Measurements from ENCODE around the gene METTL14. TPM values are rescaled to one million over a fixed set of nuclear protein-coding genes. Genes with fewer than 3 reads are reported as not detected.

Gene METTL14
- total and polyA plus RNA-seq, 12 donors: 4.8 to 37.2 (median 31.5) TPM

DNA sequence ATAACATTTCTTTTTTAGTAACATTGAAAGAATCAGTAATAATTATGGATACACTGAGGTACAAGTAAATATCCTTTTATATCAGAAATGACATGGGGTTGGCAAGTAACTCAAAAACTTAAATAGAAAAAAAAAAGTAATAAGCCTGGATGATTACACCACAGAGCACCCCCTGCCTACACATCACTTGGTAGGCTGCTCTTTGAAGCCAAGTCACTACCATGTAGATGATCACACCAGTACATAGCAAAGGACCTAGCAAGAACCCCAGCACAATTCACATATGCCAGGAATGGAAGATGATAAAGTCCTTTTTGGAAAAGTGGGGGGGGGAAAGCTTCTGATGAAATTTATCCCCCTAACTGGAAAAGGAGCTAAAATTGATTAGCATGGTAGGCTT is 56.9 kb downstream of the METTL14 start:
- intact Hi-C loops (cut with DNase I): loop anchor here (5.0 to 10.0 kb wide), 12 partner anchors 73 to 553 kb away; partner anchors contain the start of gene SYNPO2 (in 2 of the 10)
- Histone ChIP-seq H3K27me3 (no peaks in the 10 kb centered on the region), H3K9me3 (no peaks in the 10 kb centered on the region), H3K4me1 (peaks cover 8 to 44% (median 30%) of the 10 kb centered on the region in 9 donors), H3K36me3 (peaks cover 0 to 92% (median 22%) of the 10 kb centered on the region in 9 donors), H3K4me3 (no peak overlapping the region), H3K27ac (peak overlapping the region in 8 of 10 donors; percentile 10 to 82 (median 67))
- no peak for DNase-seq
- no peak for ATAC-seq
- TF ChIP-seq, protein P1, sequence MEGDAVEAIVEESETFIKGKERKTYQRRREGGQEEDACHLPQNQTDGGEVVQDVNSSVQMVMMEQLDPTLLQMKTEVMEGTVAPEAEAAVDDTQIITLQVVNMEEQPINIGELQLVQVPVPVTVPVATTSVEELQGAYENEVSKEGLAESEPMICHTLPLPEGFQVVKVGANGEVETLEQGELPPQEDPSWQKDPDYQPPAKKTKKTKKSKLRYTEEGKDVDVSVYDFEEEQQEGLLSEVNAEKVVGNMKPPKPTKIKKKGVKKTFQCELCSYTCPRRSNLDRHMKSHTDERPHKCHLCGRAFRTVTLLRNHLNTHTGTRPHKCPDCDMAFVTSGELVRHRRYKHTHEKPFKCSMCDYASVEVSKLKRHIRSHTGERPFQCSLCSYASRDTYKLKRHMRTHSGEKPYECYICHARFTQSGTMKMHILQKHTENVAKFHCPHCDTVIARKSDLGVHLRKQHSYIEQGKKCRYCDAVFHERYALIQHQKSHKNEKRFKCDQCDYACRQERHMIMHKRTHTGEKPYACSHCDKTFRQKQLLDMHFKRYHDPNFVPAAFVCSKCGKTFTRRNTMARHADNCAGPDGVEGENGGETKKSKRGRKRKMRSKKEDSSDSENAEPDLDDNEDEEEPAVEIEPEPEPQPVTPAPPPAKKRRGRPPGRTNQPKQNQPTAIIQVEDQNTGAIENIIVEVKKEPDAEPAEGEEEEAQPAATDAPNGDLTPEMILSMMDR (IDR thresholded peaks at IDR 0.05): no peak

GRCh38 chr4:118743867-118744266 is 58.7 kb downstream of the METTL14 start:
- TF ChIP-seq, protein P1 (IDR thresholded peaks at IDR 0.05): no peak
- ATAC-seq (no peak), DNase-seq (no peak)
- Histone ChIP-seq H3K9me3 (no peaks in the 10 kb centered on the region), H3K4me1 (peaks cover 8 to 49% (median 31%) of the 10 kb centered on the region in 9 donors), H3K36me3 (peaks cover 0 to 92% (median 17%) of the 10 kb centered on the region in 9 donors), H3K4me3 (no peak overlapping the region), H3K27me3 (no peaks in the 10 kb centered on the region), H3K27ac (peak overlapping the region in 5 of 10 donors; percentile 54 to 82 (median 71))
- intact Hi-C loops (cut with DNase I): loop anchor here (5.0 to 10.0 kb wide), 12 partner anchors 71 to 551 kb away; partner anchors contain the start of gene SYNPO2 (in 2 of the 10)
- 84 to 96% methylated on average over 4 of the region's 4 CpGs for WGBS, 2 donors

DNA sequence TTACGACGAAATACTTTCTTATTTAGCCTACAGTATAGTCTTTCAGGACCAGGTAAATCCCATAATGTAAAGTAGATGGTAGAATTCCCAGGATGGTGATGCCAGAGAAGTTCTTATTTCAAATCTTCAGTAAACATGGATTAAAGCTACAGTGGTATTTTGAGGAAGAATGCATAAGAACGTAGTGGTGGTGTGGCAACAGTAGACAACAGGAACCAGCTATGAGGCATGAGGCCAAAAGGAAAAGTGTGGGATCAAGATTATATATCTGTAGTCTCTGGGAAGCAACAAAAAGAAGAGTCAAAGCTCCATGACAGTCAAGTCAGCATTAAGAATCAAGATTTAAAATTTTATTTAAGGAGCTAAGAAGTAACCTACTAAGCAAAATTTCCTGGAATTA is 60.2 kb downstream of the METTL14 start:
- Histone ChIP-seq H3K4me1 (peaks cover 8 to 63% (median 35%) of the 10 kb centered on the region in 9 donors), H3K27me3 (no peaks in the 10 kb centered on the region), H3K9me3 (no peaks in the 10 kb centered on the region), H3K27ac (peak overlapping the region; percentile 28 to 87 (median 74)), H3K36me3 (peaks cover 0 to 92% (median 11%) of the 10 kb centered on the region in 9 donors), H3K4me3 (no peak overlapping the region)
- ATAC-seq (no peak), DNase-seq (no peak)
- 70 to 72% methylated on average over 3 of the region's 3 CpGs for WGBS, 2 donors
- intact Hi-C loops (cut with DNase I): loop anchor here in 9 of 10 donors (10.0 kb wide), 9 partner anchors 69 to 549 kb away; partner anchors contain the start of gene SYNPO2 (in 2 of the 9)
- TF ChIP-seq, protein P1 (IDR thresholded peaks at IDR 0.05): no peak

DNA sequence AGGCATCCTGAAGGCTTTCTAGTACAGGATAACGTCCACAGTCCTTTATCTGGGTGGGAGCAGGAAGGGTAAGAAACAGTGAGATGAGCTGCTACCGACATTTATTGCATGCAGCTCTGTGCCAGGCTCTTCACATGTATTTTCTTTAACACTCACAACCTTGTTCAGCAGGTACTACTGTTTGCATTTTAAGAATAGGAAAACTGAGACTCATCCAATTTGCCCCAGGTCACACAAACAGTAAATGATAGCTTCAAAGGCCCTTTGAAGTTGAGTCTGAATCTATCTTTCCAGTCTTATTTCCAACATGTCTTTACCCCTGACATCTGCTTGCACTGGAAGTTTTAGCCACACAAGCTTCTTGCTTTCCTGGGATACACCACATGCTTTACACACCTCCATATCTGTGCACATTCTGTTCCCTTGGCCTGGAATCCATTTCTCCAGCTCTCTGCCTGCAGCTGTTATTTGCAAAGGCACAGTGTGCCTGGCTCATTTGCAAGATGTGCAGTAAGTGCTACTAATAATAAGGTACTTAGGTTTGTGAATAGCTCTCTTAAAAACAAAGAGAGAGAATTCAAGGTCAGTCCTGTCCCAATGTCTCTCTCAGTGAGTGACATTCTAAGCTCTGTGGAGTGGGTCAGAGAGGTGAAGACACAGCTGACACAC is 61.2 kb downstream of the METTL14 start:
- TF ChIP-seq, protein P1 (IDR thresholded peaks at IDR 0.05): no peak
- intact Hi-C loops (cut with DNase I): loop anchor here in 9 of 10 donors (1.0 to 10.0 kb wide), 11 partner anchors 25 to 548 kb away; partner anchors contain the start of gene SYNPO2 (in 2 of the 9)
- peak in 1 of 2 donors; percentile 68 for DNase-seq

More for the DNA sequence above, 61.2 kb downstream of the METTL14 start:
- Histone ChIP-seq H3K4me3 (no peak overlapping the region), H3K9me3 (no peaks in the 10 kb centered on the region), H3K27ac (peak overlapping the region; percentile 28 to 87 (median 74)), H3K27me3 (no peaks in the 10 kb centered on the region), H3K4me1 (peaks cover 10 to 70% (median 34%) of the 10 kb centered on the region in 9 donors), H3K36me3 (peaks cover 0 to 97% (median 9%) of the 10 kb centered on the region in 9 donors)
- peak; percentile 76 to 96 (median 89) for ATAC-seq
- WGBS, 2 donors: 3 to 13% methylated on average over 2 of the region's 2 CpGs
